ENCODE data around the gene EPHX1. TPM values are rescaled to one million over a fixed set of nuclear protein-coding genes. Genes with fewer than 3 reads are reported as not detected.

The EPHX1 gene
- total RNA-seq, 1 donor from 2014 or later: 1.0 TPM

GRCh38 chr1:225892307-225892706, 82.4 kb downstream of the EPHX1 start:
- intact Hi-C loops (cut with micrococcal nuclease): no loop called here

Other genes with a start within 250 kb of the EPHX1 start
- 0.12 TPM in 1 of 2 replicates, not detected in the other for gene ENAH, start 157.0 kb upstream of the EPHX1 start, total RNA-seq
- gene SRP9, start 32.3 kb upstream of the EPHX1 start, total RNA-seq: 196 and 204 TPM in 2 replicates
- gene TMEM63A, start 72.3 kb downstream of the EPHX1 start, total RNA-seq: 113 and 120 TPM in 2 replicates
- not detected in 2 replicates for gene LEFTY1, start 79.0 kb downstream of the EPHX1 start, total RNA-seq
- 103 and 105 TPM in 2 replicates for gene PYCR2, start 114.1 kb downstream of the EPHX1 start, total RNA-seq
- gene LEFTY2, start 131.1 kb downstream of the EPHX1 start, total RNA-seq: not detected in 2 replicates
- 24.5 and 26.1 TPM in 2 replicates for gene SDE2, start 189.2 kb downstream of the EPHX1 start, total RNA-seq

All from T-helper 1 cell treated with Interleukin-12 subunit alpha and Interleukin-12 subunit beta and Interleukin-4 antibody, amounts not matched to agents 30 ng/mL and 1 ng/mL, for 36 hours (primary cell).